HG03196 (cell line): Measurements from ENCODE around the gene SHQ1.

Experiments
- ATAC-seq: cut with Tn5 transposase; IDR thresholded peaks from one replicate; pipeline ENCODE4 v1.9.1; 2021; ENCODE audit not compliant: unreplicated experiment

The SHQ1 gene

GRCh38 chr3:72847751-72848702, at the start of gene SHQ1:
SHQ1 (minus strand) TSS chr3:72848445; CDS start chr3:72848340, 105 bp downstream.
- peak; percentile 94 for ATAC-seq

GRCh38 chr3:72897758-72898007, 49.4 kb upstream of the SHQ1 start:
- no peak for ATAC-seq

- ATAC-seq, result no peak
These were observed 48.9 kb upstream of the SHQ1 start for GRCh38 chr3:72896996-72897757.

- no peak for ATAC-seq
These were observed 46.8 kb upstream of the SHQ1 start for GRCh38 chr3:72894976-72895552.

- no peak for ATAC-seq
These were observed 44.6 kb upstream of the SHQ1 start for GRCh38 chr3:72892870-72893269.

DNA sequence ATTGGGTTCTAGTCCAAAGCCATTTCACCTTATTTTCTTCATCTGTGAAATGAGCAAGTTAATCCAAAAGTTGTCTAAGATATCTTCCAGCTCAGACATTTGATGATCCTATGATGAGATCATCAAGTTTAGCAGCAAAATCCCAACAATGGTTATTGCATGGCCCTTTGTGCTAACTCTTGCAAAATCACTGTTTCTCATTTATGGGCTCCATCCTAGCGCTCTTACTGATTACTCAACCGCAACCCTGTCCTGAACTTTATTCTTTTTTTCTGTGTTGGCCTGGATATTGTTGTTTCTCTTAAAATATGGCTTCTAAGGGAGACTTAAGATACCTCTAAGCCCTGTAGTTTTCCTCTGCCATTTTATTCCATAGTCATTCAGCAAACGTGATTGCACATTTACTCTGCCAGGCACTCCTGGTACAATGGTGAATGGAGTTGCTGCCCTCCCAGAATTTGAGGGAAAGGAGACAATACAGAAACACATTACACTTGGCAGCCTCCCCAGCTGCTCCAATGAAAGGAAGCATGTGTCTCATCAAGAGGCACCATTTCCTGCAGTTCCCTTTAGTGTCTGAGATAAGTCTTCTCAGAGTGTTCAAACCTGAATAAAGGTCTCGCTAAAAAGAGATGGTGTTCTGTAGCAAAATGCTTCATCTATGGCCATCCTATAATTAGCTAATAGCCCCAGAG, 44.0 kb upstream of the SHQ1 start:
- ATAC-seq, result no peak

DNA sequence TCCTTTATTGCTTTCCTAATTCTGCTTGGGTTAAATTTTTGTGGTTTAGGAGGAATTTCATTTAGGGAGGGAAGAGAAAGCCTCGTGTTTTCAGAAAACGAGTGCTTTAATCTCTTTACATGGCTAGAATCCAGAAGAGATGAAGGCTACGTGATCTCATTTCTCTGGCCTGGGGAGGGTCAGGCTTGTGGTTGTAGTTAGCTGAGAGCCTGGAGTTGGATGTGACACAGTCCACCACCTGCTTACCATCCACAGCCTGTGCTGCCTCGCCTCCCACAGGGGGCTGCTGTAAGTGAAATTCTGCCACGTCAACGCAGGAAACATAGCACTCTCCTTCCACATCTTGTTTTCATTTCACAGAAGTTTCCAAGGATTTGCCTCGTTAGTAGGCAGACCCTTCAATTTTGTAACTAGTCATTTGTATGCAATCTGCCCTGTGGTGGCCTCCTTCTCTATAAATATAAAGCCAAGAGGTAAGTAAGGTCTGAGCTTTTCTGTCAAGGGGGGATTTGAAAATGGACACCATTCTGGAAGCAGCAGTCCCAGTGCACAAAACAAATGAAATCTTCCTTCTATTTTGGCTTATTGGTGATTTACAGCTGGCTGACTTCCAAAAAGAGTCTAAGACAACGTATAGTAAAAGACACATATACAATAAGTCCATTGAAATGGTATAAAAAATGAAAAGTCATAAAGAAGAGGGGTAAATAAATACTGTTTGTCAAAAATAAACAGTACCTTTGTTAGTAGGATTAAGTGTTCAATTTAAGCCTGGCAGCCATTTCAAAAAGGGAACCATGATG, 43.0 kb upstream of the SHQ1 start:
- no peak for ATAC-seq

DNA sequence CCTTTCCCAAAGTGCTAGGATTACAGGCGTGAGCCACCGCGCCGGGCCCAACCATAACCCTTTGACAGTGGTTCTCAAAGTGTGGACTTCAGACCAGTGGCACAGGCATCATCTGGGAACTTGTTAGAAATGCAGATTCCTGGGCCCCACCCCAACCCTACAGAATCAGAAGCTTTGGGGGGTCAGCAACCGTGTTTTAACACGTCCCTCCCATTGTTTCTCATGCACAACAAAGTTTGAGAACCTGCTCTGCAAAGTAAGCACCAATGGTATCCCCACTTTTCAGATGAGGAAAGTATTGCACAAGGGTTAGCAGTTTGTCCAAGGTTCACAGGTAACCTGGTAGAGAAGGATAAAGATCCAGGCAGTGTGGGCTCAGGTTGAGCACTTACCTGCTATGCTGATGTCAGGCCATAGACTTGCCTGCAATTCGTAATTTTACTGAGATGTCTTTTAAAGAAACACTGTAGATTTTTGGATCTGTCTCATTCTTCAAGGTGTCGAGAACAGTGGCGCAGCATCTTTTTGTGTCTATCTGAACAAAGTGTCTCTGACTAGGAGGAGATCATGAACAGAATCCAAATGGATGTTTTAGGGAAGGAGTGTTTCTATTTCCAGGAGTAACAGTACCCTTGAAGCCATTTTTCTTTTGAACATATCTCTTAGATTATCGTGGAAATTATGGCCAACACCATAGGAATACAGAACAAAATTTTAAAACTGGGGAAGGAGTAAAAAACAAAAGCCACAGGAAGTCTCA, 42.1 kb upstream of the SHQ1 start:
- no peak for ATAC-seq

DNA sequence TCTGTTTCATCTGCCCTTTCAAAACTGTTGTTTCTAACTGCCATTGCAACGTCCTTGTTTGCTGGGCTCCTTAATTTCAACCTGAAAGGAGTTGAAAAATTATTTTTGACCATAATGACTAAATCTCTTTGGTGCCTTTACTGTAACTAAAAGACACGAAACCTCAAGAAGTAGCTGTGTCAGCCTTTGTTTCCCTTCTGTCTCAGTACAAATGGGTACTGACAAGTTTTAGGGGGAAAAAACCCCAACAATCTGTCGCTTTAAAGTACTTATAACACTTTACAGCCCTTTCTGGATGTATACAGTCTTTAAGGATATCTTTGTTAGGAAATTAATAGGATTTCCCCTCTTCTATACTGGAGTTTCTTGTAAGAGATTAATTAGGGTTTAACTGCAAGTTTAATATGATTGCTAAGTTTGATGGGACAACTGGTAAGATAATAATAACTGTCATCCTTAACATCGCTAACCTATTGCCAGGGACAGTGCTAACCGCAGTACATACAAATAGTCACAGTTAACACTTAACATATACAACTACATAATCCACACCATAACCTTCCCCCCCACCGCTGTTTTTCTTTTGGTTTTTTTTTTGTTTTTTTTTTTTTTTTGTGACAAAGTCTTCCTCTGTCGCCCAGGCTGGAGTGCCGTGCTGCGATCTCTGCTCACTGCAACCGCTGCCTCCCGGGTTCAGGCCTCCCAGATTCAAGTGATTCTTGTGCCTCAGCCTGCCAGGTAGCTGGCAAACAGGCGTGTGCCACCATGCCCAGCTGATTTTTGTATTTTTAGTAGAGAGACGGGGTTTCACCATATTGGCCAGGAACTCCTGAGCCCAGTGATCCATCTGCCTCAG, 41.3 kb upstream of the SHQ1 start:
- no peak for ATAC-seq

- ATAC-seq, result no peak
These were observed 40.5 kb upstream of the SHQ1 start for GRCh38 chr3:72888546-72889309.

GRCh38 chr3:72887705-72888545, 39.7 kb upstream of the SHQ1 start, which contains the start of gene GXYLT2:
GXYLT2 (plus strand) TSS chr3:72888046; CDS start chr3:72888234, 188 bp downstream.
- no peak for ATAC-seq

GRCh38 chr3:72887343-72887704, 39.1 kb upstream of the SHQ1 start:
- no peak for ATAC-seq

DNA sequence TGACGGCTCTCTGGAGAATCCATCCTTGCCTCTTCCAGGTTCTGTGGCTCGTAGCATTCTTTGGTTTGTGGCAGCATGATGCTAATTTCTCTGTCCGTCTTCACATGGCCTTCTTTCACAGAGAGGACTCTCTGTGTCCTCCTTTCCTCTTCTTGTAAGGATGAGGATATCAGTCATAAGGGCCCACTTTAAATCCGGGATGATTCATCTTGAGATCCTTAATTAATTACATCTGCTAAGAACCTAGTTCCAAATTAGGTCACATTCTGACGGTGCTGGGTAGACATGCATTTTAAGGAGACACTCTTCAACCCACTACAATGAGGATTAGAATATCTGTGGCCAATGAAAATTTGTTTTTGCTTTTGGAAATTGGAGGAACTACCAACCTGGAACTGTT, 23.9 kb upstream of the SHQ1 start:
- ATAC-seq, result no peak

DNA sequence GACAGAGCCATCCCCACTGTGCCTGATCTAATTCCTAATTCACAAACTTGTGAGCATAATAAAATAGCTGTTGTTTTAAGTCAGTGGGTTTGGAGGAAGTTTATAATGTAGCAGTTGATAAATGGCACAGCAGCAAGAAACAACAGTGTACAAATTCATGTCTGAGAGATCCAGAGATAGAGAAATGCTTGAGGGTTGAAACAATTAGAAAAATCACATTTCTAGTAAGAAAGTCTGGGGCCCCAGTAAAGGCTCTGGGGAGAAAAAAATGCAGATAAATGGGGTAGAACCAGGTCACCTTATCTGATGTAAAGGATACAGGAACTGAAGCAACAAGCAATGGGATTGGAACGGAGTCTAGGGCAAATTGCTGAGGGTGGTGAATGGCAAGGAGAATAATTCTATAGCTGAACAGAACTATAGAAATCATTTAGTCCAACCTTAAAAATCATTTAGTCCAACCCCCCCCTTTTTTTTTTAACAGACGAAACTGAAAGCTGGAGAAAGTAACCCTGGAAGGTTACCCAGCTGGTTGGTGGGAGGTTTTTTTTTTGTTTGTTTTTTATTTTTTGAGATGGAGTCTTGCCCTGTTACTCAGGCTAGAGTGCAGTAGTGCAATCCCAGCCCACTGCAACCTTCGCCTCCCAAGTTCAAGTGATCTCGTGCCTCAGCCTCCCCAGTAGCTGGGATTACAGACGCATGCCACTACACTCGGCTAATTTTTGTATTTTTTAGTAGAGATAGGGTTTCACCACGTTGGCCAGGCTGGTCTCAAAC, 14.3 kb upstream of the SHQ1 start:
- ATAC-seq, result no peak

DNA sequence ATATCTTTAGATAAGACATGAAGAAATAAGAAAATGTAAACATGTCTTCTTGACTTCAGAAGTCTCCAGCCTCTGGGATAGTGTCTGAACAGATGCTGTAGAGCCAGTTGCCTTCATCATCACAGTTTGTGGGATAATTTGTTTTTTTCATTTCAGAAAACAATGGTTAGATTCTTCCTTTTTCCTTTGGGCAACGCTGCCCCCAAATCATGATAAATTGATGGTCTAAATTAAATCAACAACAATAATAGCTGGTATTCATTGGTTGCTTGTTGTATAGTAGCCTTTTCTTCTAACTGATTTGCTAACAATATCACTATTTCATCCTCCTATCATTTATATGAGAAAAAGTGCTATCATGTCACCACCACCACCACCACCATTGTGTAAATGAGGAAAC, 12.6 kb upstream of the SHQ1 start:
- ATAC-seq, result no peak

DNA sequence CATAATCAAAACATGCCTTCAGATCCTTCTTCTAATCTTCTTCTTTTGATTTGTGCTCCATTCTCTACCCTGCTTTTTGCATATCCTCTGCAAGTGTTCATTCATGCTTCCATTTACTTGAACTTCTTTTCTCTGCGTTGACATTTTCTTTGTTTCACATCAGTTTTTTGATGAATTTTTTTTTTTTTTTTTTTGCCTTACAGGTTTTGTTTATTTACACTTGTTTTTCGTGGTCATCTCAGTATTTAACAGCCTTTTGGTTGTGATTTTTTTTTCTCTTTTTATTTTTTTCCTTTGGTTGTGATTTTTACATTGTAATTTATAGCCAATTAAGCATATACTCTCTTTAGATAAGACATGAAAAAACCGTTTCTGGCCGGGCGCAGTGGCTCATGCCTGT, 11.8 kb upstream of the SHQ1 start:
- ATAC-seq, result no peak
